Sigmoid colon (tissue), 4 donors: ENCODE results near the gene ABCC8.

ENCODE experiments used
- CTCF ChIP-seq, 4 experiments: fragments of 450-650 bp in 3 of 4; fragments of 200-600 bp in 1 of 4; IDR thresholded peaks; one replicate each; pipeline ENCODE4 v1.5.1; 2016 to 2019; ENCODE audit warnings: antibody characterized with exemption in 4 of 4, mild to moderate bottlenecking in 3 of 4, moderate library complexity in 2 of 4
- EP300 ChIP-seq, 4 donors: sonication (generic); formaldehyde crosslinking; IDR thresholded peaks; one replicate each; pipeline ENCODE4 v1.6.1; 2017; ENCODE audit warnings: antibody characterized with exemption in 4 of 4
- POLR2A ChIP-seq, 2 donors: fragments of 450-650 bp; IDR thresholded peaks; one replicate each; pipeline ENCODE4 v1.6.1; 2016; ENCODE audit warnings: antibody characterized with exemption in 2 of 2, mild to moderate bottlenecking in 2 of 2, moderate library complexity in 2 of 2
- POLR2AphosphoS5 ChIP-seq, 4 donors: sonication (generic); formaldehyde crosslinking; IDR thresholded peaks; one replicate each; pipeline ENCODE4 v1.6.1; 2017; ENCODE audit warnings: antibody characterized with exemption in 4 of 4

DNA sequence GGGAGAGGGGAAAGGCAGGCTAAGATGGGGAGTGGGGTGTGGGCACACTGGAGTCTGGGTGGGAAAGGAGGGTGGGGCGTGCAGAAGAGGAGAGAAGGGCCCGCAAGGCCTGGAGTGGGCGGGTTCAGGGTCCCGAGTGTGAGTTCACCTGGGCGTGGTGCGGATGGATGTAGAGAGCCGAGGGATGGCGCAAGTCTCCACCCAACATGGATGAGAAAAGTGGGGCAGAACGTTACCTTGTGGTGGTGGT lies 364 bp upstream of the ABCC8 start:
- TF ChIP-seq CTCF (IDR thresholded peaks at IDR 0.05) (no peak), POLR2A (IDR thresholded peaks at IDR 0.05) (no peak), POLR2AphosphoS5 (IDR thresholded peaks at IDR 0.05) (no peak), EP300 (IDR thresholded peaks at IDR 0.05) (no peak)
